Measurements from ENCODE around the gene OCA2.

OCA2 gene

DNA sequence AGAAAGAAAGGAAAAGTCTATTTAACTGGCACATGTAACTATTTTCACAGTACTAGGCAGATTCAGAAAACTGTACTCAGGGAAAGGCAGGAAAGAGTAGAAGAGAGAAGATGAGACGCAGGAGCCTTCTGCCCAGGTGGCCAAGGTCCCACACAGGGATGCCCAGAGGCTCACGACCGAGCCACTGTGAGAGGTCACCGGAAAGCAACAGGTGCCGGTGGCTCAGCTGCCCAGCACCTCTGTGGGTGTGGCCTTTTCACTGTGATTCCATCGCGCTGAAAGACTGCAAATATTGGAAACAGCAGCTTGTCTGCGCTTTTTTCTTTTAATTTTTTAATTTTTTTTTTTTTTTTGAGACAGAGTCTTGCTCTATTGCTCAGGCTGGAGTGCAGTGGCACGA, 226.8 kb downstream of the OCA2 start:
- H4K8ac ChIP-seq (ENCODE audit: low read length), result no peak overlapping the region
- H3K14ac ChIP-seq (ENCODE audit: low read length in 2 of 2), result no peak overlapping the region
- no peak overlapping the region for H2BK12ac ChIP-seq (ENCODE audit: low read length in 2 of 2)
- no peak overlapping the region for H3K27ac ChIP-seq (ENCODE audit: low read length, poor library complexity, severe bottlenecking)
- no peak overlapping the region for H3K9ac ChIP-seq (ENCODE audit: low read length)
- no peak overlapping the region for H3K4ac ChIP-seq (ENCODE audit: low read depth in 1 of 2, low read length in 2 of 2)
- H3K27me3 ChIP-seq (ENCODE audit: control insufficient read depth in 1 of 2, insufficient read depth in 1 of 2, low read length in 2 of 2), result no peaks in the 10 kb centered on the region
- H3K23ac ChIP-seq (ENCODE audit: low read length in 2 of 2), result no peak overlapping the region
- H2BK5ac ChIP-seq (ENCODE audit: low read depth, low read length, poor library complexity, severe bottlenecking), result no peak overlapping the region
- H3K18ac ChIP-seq (ENCODE audit: low read depth in 1 of 2, low read length in 2 of 2), result no peak overlapping the region
- no peaks in the 10 kb centered on the region for H3K4me1 ChIP-seq (ENCODE audit: control insufficient read depth, insufficient read depth, low read depth, low read length)
- no peak for DNase-seq
- H2BK15ac ChIP-seq (ENCODE audit: low read depth, poor library complexity, severe bottlenecking), result no peak overlapping the region
- 81% methylated on average over 7 of the region's 9 CpGs for WGBS
- no peak overlapping the region for H4K91ac ChIP-seq (ENCODE audit: low read length)
- H3K9me3 ChIP-seq (ENCODE audit: control insufficient read depth, low read length), result no peaks in the 10 kb centered on the region
- H2AFZ ChIP-seq (ENCODE audit: low read depth, low read length), result no peak overlapping the region
- no peak overlapping the region for H3K4me2 ChIP-seq (ENCODE audit: low read length, poor library complexity, severe bottlenecking)
- no peak overlapping the region for H2AK5ac ChIP-seq (ENCODE audit: low read length, severe bottlenecking)
- H3K36me3 ChIP-seq (ENCODE audit: control insufficient read depth in 1 of 2, insufficient read depth in 2 of 2, low read depth in 1 of 2, low read length in 2 of 2), result no peaks in the 10 kb centered on the region
- H3K79me1 ChIP-seq (replicated peaks; ENCODE audit: low read length, poor library complexity, severe bottlenecking), result no peaks in the 10 kb centered on the region
- no peak overlapping the region for H3K4me3 ChIP-seq (ENCODE audit: insufficient read depth in 1 of 2, low read depth in 1 of 2, low read length in 2 of 2)
- H2BK120ac ChIP-seq (ENCODE audit: low read depth, low read length), result no peak overlapping the region

DNA sequence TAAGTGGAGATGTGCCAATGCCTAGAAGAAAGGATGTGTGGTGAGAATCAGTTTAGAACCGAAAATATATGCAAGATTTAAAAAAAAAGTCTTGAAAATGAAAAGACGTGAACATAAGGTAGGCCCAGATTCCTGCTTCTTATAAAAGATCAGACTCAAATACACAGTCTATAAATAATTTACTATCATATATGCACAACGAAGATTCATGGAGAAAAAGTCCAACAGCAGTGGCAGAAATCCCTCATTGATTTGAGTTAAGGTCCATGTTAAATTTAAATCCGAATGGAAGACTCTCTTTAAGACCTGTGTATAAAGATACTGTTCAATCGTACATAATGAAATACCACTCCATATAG, 227.2 kb downstream of the OCA2 start:
- H2AFZ ChIP-seq (ENCODE audit: low read depth, low read length), result no peak overlapping the region
- H3K9ac ChIP-seq (ENCODE audit: low read length), result no peak overlapping the region
- no peak overlapping the region for H3K4ac ChIP-seq (ENCODE audit: low read depth in 1 of 2, low read length in 2 of 2)
- no peak overlapping the region for H3K27ac ChIP-seq (ENCODE audit: low read length, poor library complexity, severe bottlenecking)
- no peak overlapping the region for H3K4me3 ChIP-seq (ENCODE audit: insufficient read depth in 1 of 2, low read depth in 1 of 2, low read length in 2 of 2)
- H3K36me3 ChIP-seq (ENCODE audit: control insufficient read depth in 1 of 2, insufficient read depth in 2 of 2, low read depth in 1 of 2, low read length in 2 of 2), result no peaks in the 10 kb centered on the region
- no peak overlapping the region for H3K18ac ChIP-seq (ENCODE audit: low read depth in 1 of 2, low read length in 2 of 2)
- DNase-seq, result no peak
- no peak overlapping the region for H2BK120ac ChIP-seq (ENCODE audit: low read depth, low read length)
- no peak overlapping the region for H3K4me2 ChIP-seq (ENCODE audit: low read length, poor library complexity, severe bottlenecking)
- no peak overlapping the region for H2BK15ac ChIP-seq (ENCODE audit: low read depth, poor library complexity, severe bottlenecking)
- H3K23ac ChIP-seq (ENCODE audit: low read length in 2 of 2), result no peak overlapping the region
- H3K27me3 ChIP-seq (ENCODE audit: control insufficient read depth in 1 of 2, insufficient read depth in 1 of 2, low read length in 2 of 2), result no peaks in the 10 kb centered on the region
- H4K91ac ChIP-seq (ENCODE audit: low read length), result no peak overlapping the region
- no peak overlapping the region for H2BK5ac ChIP-seq (ENCODE audit: low read depth, low read length, poor library complexity, severe bottlenecking)
- H2AK5ac ChIP-seq (ENCODE audit: low read length, severe bottlenecking), result no peak overlapping the region
- H3K4me1 ChIP-seq (ENCODE audit: control insufficient read depth, insufficient read depth, low read depth, low read length), result no peaks in the 10 kb centered on the region
- WGBS, result 83% methylated on average over 2 of the region's 5 CpGs
- no peak overlapping the region for H3K14ac ChIP-seq (ENCODE audit: low read length in 2 of 2)
- no peak overlapping the region for H4K8ac ChIP-seq (ENCODE audit: low read length)
- no peaks in the 10 kb centered on the region for H3K79me1 ChIP-seq (replicated peaks; ENCODE audit: low read length, poor library complexity, severe bottlenecking)
- no peak overlapping the region for H2BK12ac ChIP-seq (ENCODE audit: low read length in 2 of 2)
- no peaks in the 10 kb centered on the region for H3K9me3 ChIP-seq (ENCODE audit: control insufficient read depth, low read length)

DNA sequence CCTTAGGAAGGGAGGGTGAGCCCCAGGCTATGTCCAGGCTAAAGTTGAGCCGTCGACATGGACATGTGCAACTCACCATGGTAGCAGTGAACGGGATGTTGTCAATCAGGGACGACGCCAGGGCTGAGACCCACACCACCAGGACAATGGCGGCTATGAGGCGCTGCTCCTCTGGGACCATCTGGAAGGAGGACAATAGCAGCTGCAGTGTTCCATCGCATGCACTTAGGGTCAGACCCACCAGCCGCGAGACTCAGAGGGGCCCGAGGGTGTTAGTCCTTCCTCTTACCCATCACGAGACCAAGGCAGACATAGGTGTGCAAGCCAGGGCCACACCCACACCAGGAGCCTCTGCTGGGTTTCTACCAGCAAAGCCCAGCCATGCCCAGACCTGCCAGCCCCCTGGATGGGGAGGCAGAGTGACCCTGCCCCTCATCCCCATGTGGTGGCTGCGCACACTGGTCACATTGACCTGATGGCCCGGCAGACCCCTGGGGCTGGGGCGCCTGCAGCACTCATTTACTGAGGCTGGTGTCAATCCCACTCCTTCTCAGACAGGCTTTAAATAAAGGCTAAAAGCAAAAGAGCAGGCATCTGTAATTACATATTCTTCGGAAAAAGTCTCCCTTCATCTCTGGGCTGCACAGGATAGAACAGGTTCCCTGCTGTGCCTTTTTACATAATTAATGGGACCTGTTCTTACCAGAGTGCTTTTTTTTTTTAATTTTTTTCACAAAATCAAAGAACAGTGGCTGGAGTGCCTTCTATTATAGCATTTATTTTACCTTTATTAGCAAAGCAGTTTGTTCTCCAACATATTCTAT, 227.8 kb downstream of the OCA2 start:
- Histone ChIP-seq H3K4me2 (ENCODE audit: low read length, poor library complexity, severe bottlenecking) (no peak overlapping the region), H4K8ac (ENCODE audit: low read length) (no peak overlapping the region), H2BK5ac (ENCODE audit: low read depth, low read length, poor library complexity, severe bottlenecking) (no peak overlapping the region), H4K91ac (ENCODE audit: low read length) (no peak overlapping the region), H3K4me3 (ENCODE audit: insufficient read depth in 1 of 2, low read depth in 1 of 2, low read length in 2 of 2) (no peak overlapping the region), H3K9me3 (ENCODE audit: control insufficient read depth, low read length) (no peaks in the 10 kb centered on the region), H2AK5ac (ENCODE audit: low read length, severe bottlenecking) (no peak overlapping the region), H3K36me3 (ENCODE audit: control insufficient read depth in 1 of 2, insufficient read depth in 2 of 2, low read depth in 1 of 2, low read length in 2 of 2) (no peaks in the 10 kb centered on the region), H3K9ac (ENCODE audit: low read length) (no peak overlapping the region), H3K18ac (ENCODE audit: low read depth in 1 of 2, low read length in 2 of 2) (no peak overlapping the region), H2AFZ (ENCODE audit: low read depth, low read length) (no peak overlapping the region), H3K23ac (ENCODE audit: low read length in 2 of 2) (no peak overlapping the region), H3K14ac (ENCODE audit: low read length in 2 of 2) (no peak overlapping the region), H3K27ac (ENCODE audit: low read length, poor library complexity, severe bottlenecking) (no peak overlapping the region), H3K4ac (ENCODE audit: low read depth in 1 of 2, low read length in 2 of 2) (no peak overlapping the region), H3K4me1 (ENCODE audit: control insufficient read depth, insufficient read depth, low read depth, low read length) (no peaks in the 10 kb centered on the region), H2BK12ac (ENCODE audit: low read length in 2 of 2) (no peak overlapping the region), H2BK15ac (ENCODE audit: low read depth, poor library complexity, severe bottlenecking) (no peak overlapping the region), H2BK120ac (ENCODE audit: low read depth, low read length) (no peak overlapping the region), H3K79me1 (replicated peaks; ENCODE audit: low read length, poor library complexity, severe bottlenecking) (no peaks in the 10 kb centered on the region), H3K27me3 (ENCODE audit: control insufficient read depth in 1 of 2, insufficient read depth in 1 of 2, low read length in 2 of 2) (no peaks in the 10 kb centered on the region)
- no peak for DNase-seq
- 80% methylated on average over 16 of the region's 16 CpGs for WGBS

DNA sequence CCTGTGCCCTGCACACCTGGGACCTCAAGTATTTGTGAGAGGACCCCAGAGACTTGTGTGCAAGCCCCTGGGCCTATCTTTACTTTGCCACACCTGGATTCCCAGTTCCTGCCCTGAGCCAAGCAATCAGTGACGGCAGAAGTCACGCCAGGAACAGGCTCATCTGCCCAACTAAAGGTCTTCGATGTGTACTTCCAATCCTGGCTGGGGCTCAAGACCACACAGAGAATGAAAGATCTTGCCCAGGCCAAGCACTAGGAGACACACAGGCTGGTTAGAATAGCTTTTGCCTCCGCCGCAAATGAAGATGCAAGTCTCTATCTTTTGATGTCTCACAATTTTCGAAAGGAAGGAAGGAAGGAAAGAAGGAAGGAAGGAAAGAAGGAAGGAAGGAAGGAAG, 228.8 kb downstream of the OCA2 start:
- no peak for DNase-seq
- no peak overlapping the region for H3K4ac ChIP-seq (ENCODE audit: low read depth in 1 of 2, low read length in 2 of 2)

More for the DNA sequence above, 228.8 kb downstream of the OCA2 start:
- H4K91ac ChIP-seq (ENCODE audit: low read length), result no peak overlapping the region
- no peak overlapping the region for H2BK15ac ChIP-seq (ENCODE audit: low read depth, poor library complexity, severe bottlenecking)
- H3K27me3 ChIP-seq (ENCODE audit: control insufficient read depth in 1 of 2, insufficient read depth in 1 of 2, low read length in 2 of 2), result no peaks in the 10 kb centered on the region
- H4K8ac ChIP-seq (ENCODE audit: low read length), result no peak overlapping the region
- H3K9ac ChIP-seq (ENCODE audit: low read length), result no peak overlapping the region
- WGBS, result 88% methylated on average over 6 of the region's 6 CpGs
- no peak overlapping the region for H3K14ac ChIP-seq (ENCODE audit: low read length in 2 of 2)
- no peak overlapping the region for H3K4me2 ChIP-seq (ENCODE audit: low read length, poor library complexity, severe bottlenecking)
- no peak overlapping the region for H3K18ac ChIP-seq (ENCODE audit: low read depth in 1 of 2, low read length in 2 of 2)
- H3K23ac ChIP-seq (ENCODE audit: low read length in 2 of 2), result no peak overlapping the region
- H3K9me3 ChIP-seq (ENCODE audit: control insufficient read depth, low read length), result no peaks in the 10 kb centered on the region
- H3K4me1 ChIP-seq (ENCODE audit: control insufficient read depth, insufficient read depth, low read depth, low read length), result no peaks in the 10 kb centered on the region
- H3K79me1 ChIP-seq (replicated peaks; ENCODE audit: low read length, poor library complexity, severe bottlenecking), result no peaks in the 10 kb centered on the region
- H3K27ac ChIP-seq (ENCODE audit: low read length, poor library complexity, severe bottlenecking), result no peak overlapping the region
- H2AK5ac ChIP-seq (ENCODE audit: low read length, severe bottlenecking), result no peak overlapping the region
- no peak overlapping the region for H3K4me3 ChIP-seq (ENCODE audit: insufficient read depth in 1 of 2, low read depth in 1 of 2, low read length in 2 of 2)
- H3K36me3 ChIP-seq (ENCODE audit: control insufficient read depth in 1 of 2, insufficient read depth in 2 of 2, low read depth in 1 of 2, low read length in 2 of 2), result no peaks in the 10 kb centered on the region
- no peak overlapping the region for H2BK120ac ChIP-seq (ENCODE audit: low read depth, low read length)
- H2BK5ac ChIP-seq (ENCODE audit: low read depth, low read length, poor library complexity, severe bottlenecking), result no peak overlapping the region
- H2BK12ac ChIP-seq (ENCODE audit: low read length in 2 of 2), result no peak overlapping the region
- no peak overlapping the region for H2AFZ ChIP-seq (ENCODE audit: low read depth, low read length)
